B cell (primary cell): ENCODE data around the gene HOXD8. TPM values are rescaled to one million over a fixed set of nuclear protein-coding genes. Genes with fewer than 3 reads are reported as not detected.
A peak's percentile ranks its signal among the peaks of the same experiment; 100 is the strongest.

Experiments used
- ATAC-seq: fragments of 200-7000 bp; cut with Tn5 transposase; one replicate; pipeline ENCODE4 v1.10.0; 2021; ENCODE audit warnings: low read depth, mild to moderate bottlenecking, moderate number of reproducible peaks, moderate library complexity
- CTCF ChIA-PET: fragments of 350-600 bp; sonication (Branson Sonifier 250); formaldehyde crosslinking; loops from one replicate; lab custom pipeline; 2021; ENCODE audit warnings: antibody characterized with exemption, inconsistent platforms; lab: Charles Lee
- POLR2A ChIA-PET: fragments of 350-600 bp; sonication (Branson Sonifier 250); formaldehyde crosslinking; loops from one replicate; lab custom pipeline; 2021; ENCODE audit warnings: antibody characterized with exemption; lab: Charles Lee
- DNase-seq: peaks from one replicate; pipeline ENCODE4 v3.0.0; 2013
- H2AFZ ChIP-seq: 2 replicates; pipeline ENCODE4 v1.6.1; 2012; ENCODE audit warnings: mild to moderate bottlenecking, low read depth, low read length; ENCODE audit not compliant: insufficient read depth, poor library complexity, severe bottlenecking
- H3K27ac ChIP-seq, 2 donors: 1 replicate in 1 of 2; 2 replicates in 1 of 2; pipeline ENCODE4 v1.5.1; 2012 to 2013; ENCODE audit warnings: low read length in 2 of 2, mild to moderate bottlenecking in 2 of 2, moderate library complexity in 1 of 2
- H3K27me3 ChIP-seq, 4 experiments: fragments of 200-600 bp in 1 of 4; sonication (generic) in 1 of 4; replicated peaks in 1 of 4; 1 replicate in 2 of 4; 2 replicates in 2 of 4; pipeline versions ENCODE4 v1.6.1 to v1.7.0; 2013 to 2016; ENCODE audit warnings: low read length in 3 of 4, mild to moderate bottlenecking in 2 of 4, mixed read lengths in 1 of 4, moderate library complexity in 1 of 4; ENCODE audit not compliant: insufficient read depth in 4 of 4, control insufficient read depth in 3 of 4; ENCODE audit errors: control extremely low read depth in 1 of 4
- H3K36me3 ChIP-seq, 2 experiments: replicated peaks in 1 of 2; 1 replicate in 1 of 2; 2 replicates in 1 of 2; pipeline versions ENCODE4 v1.6.1 to v1.7.1; 2013; ENCODE audit warnings: low read length in 1 of 2; ENCODE audit not compliant: insufficient read depth in 2 of 2, control insufficient read depth in 1 of 2; ENCODE audit errors: control extremely low read depth in 1 of 2, extremely low read depth in 1 of 2
- H3K4me1 ChIP-seq, 2 donors: fragments of 200-600 bp in 1 of 2; sonication (generic) in 1 of 2; 1 replicate in 1 of 2; 2 replicates in 1 of 2; pipeline versions ENCODE4 v1.5.1 to v1.6.1; 2013 to 2017; ENCODE audit warnings: low read length in 2 of 2; ENCODE audit not compliant: control insufficient read depth in 2 of 2, insufficient read depth in 2 of 2
- H3K4me2 ChIP-seq: replicated peaks from 2 replicates; pipeline ENCODE3; 2012; ENCODE audit warnings: mild to moderate bottlenecking, low read depth, low read length; ENCODE audit not compliant: poor library complexity, severe bottlenecking
- H3K4me3 ChIP-seq, 5 experiments: fragments of 200-600 bp in 1 of 5; sonication (generic) in 1 of 5; 1 replicate in 3 of 5; 2 replicates in 2 of 5; pipeline versions ENCODE4 v1.5.1 to v1.7.0; 2011 to 2016; ENCODE audit warnings: low read length in 4 of 5, mild to moderate bottlenecking in 4 of 5, low read depth in 2 of 5, control low read depth in 1 of 5, moderate library complexity in 1 of 5; ENCODE audit not compliant: insufficient read depth in 1 of 5; ENCODE audit errors: control extremely low read depth in 1 of 5, extremely low read depth in 1 of 5
- H3K79me2 ChIP-seq: fragments of 200-600 bp; sonication (generic); one replicate; pipeline ENCODE4 v1.6.0; 2016; ENCODE audit warnings: low read length; ENCODE audit not compliant: control insufficient read depth, insufficient read depth
- H3K9ac ChIP-seq: fragments of 200-600 bp; sonication (generic); 2 replicates; pipeline ENCODE4 v1.6.1; 2017; ENCODE audit warnings: mild to moderate bottlenecking, low read length, moderate library complexity
- H3K9me3 ChIP-seq, 3 donors: one replicate each; pipeline versions ENCODE4 v1.6.1 to v1.7.1; 2013; ENCODE audit warnings: low read length in 2 of 3; ENCODE audit not compliant: control insufficient read depth in 2 of 3, insufficient read depth in 1 of 3; ENCODE audit errors: control extremely low read depth in 1 of 3
- H4K20me1 ChIP-seq: 2 replicates; pipeline ENCODE4 v1.6.0; 2012; ENCODE audit warnings: mild to moderate bottlenecking, low read length; ENCODE audit not compliant: insufficient read depth, control insufficient read depth, poor library complexity, severe bottlenecking
- H3K27ac Mint-ChIP-seq: one replicate; pipeline ENCODE4 v1.8.0; 2021; ENCODE audit warnings: mixed read lengths
- H3K27me3 Mint-ChIP-seq: one replicate; pipeline ENCODE4 v1.8.0; 2021; ENCODE audit warnings: mixed read lengths
- H3K4me1 Mint-ChIP-seq: one replicate; pipeline ENCODE4 v1.8.0; 2021; ENCODE audit warnings: mixed read lengths
- H3K4me3 Mint-ChIP-seq: one replicate; pipeline ENCODE4 v1.8.0; 2021; ENCODE audit warnings: mixed read lengths
- H3K9me3 Mint-ChIP-seq: one replicate; pipeline ENCODE4 v1.8.0; 2022; ENCODE audit warnings: mixed read lengths; ENCODE audit not compliant: insufficient read depth
- CTCF ChIP-seq: fragments of 200-600 bp; IDR thresholded peaks from one replicate; pipeline ENCODE4 v1.8.0; 2022; ENCODE audit warnings: antibody characterized with exemption, mild to moderate bottlenecking
- EZH2 ChIP-seq: IDR thresholded peaks from 2 replicates; pipeline ENCODE4 v1.6.1; 2012; ENCODE audit warnings: borderline replicate concordance, low read depth, mild to moderate bottlenecking, moderate library complexity, low read length; ENCODE audit not compliant: insufficient read depth, poor library complexity, severe bottlenecking
- WGBS: methylation state at CpG from one replicate; pipeline ENCODE4 v1.1.5; 2013; ENCODE audit warnings: missing lambda C conversion rate; ENCODE audit not compliant: insufficient coverage; 5-methylcytosine and 5-hydroxymethylcytosine counted together
- intact Hi-C: fragments of 100-400 bp; cut with micrococcal nuclease; formaldehyde crosslinking; loops from one replicate; pipeline ENCODE4 v1.10.0; 2022
- polyA plus RNA-seq: library from polyadenylated mRNA; depleted of rRNA; stranded (reverse); fragments of >200 nt; gene quantifications from 2 replicates; pipeline ENCODE4 v1.2.3, GENCODE V29; 2012
- total RNA-seq, 2 donors: library from RNA; stranded (reverse); fragments of 120-200 nt in 1 of 2; gene quantifications; 1 replicate in 1 of 2; 2 replicates in 1 of 2; pipeline versions ENCODE4 v1.2.3 to v1.2.4, GENCODE V29; 2013 to 2022

Gene HOXD8
- total and polyA plus RNA-seq, 2 donors (not counting 1 experiment from before 2014, with no cell fraction given), result not detected

- H3K36me3 ChIP-seq, result no peaks in the 10 kb centered on the region
- ChIA-PET CTCF (no interaction called here), POLR2A (no interaction called here)
- no peaks in the 10 kb centered on the region for H4K20me1 ChIP-seq
- H3K4me1 Mint-ChIP-seq, result peaks cover 14% of the 10 kb centered on the region
- H3K27ac ChIP-seq, result no peak within 1 kb of the TSS
- intact Hi-C loops, result no loop called here
- H3K9me3 ChIP-seq, result peaks cover 0 to 45% (median 0%) of the 10 kb centered on the region in 3 donors
- WGBS, result 9% methylated on average over 63 of the region's 85 CpGs
- ATAC-seq (no peak), DNase-seq (no peak)
- H3K9me3 Mint-ChIP-seq, result peaks cover 4% of the 10 kb centered on the region
- peaks cover 84% of the 10 kb centered on the region for H3K27me3 Mint-ChIP-seq
- H3K27me3 ChIP-seq, result peaks cover 0 to 91% (median 61%) of the 10 kb centered on the region in 4 experiments
- H3K4me2 ChIP-seq, result peak within 1 kb of the TSS; percentile 67
- H3K79me2 ChIP-seq, result no peaks in the 10 kb centered on the region
- H3K4me3 ChIP-seq, result peak within 1 kb of the TSS in 2 of 5 experiments; percentile 8 to 29
- TF ChIP-seq EZH2 (no peak), CTCF (no peak)
- H3K27ac Mint-ChIP-seq, result peak within 1 kb of the TSS; percentile 50
- H3K4me3 Mint-ChIP-seq, result peak within 1 kb of the TSS; percentile 66
- no peak within 1 kb of the TSS for H2AFZ ChIP-seq
- H3K9ac ChIP-seq, result no peak within 1 kb of the TSS
- H3K4me1 ChIP-seq, result peaks cover 3 to 34% of the 10 kb centered on the region in 2 donors
Measured at GRCh38 chr2:176106581-176107539, 22.6 kb upstream of the HOXD8 start, which contains the start of gene HOXD11. TSS of gene HOXD11 (plus strand) at chr2:176107280. CDS start at chr2:176107356, 76 bp downstream.

GRCh38 chr2:176107731-176108181 lies 21.7 kb upstream of the HOXD8 start:
- CTCF ChIA-PET, result no interaction called here

More at GRCh38 chr2:176107731-176108181, 21.7 kb upstream of the HOXD8 start:
- Histone ChIP-seq H3K4me2 (peak overlapping the region; percentile 15), H2AFZ (no peak overlapping the region), H3K9ac (no peak overlapping the region), H3K36me3 (no peaks in the 10 kb centered on the region), H3K4me3 (no peak overlapping the region), H3K4me1 (peaks cover 3 to 34% of the 10 kb centered on the region in 2 donors), H4K20me1 (no peaks in the 10 kb centered on the region), H3K27ac (no peak overlapping the region), H3K79me2 (no peaks in the 10 kb centered on the region), H3K9me3 (peaks cover 0 to 54% (median 0%) of the 10 kb centered on the region in 3 donors), H3K27me3 (peaks cover 0 to 91% (median 58%) of the 10 kb centered on the region in 4 experiments)
- H3K4me1 Mint-ChIP-seq, result peaks cover 14% of the 10 kb centered on the region
- DNase-seq (no peak), ATAC-seq (no peak)
- 11% methylated on average over 46 of the region's 59 CpGs for WGBS
- no peak overlapping the region for H3K27ac Mint-ChIP-seq
- H3K9me3 Mint-ChIP-seq, result peaks cover 4% of the 10 kb centered on the region
- intact Hi-C loops, result no loop called here
- no peak for TF ChIP-seq EZH2
- TF ChIP-seq CTCF, result no peak
- H3K4me3 Mint-ChIP-seq, result no peak overlapping the region
- H3K27me3 Mint-ChIP-seq, result peaks cover 82% of the 10 kb centered on the region
- POLR2A ChIA-PET, result no interaction called here
